WTC11 (cell line): ENCODE results near the gene PTCSC3.

Experiments used
- ARID4B ChIP-seq: sonication (generic); formaldehyde crosslinking; IDR thresholded peaks from 2 replicates; pipeline ENCODE4 v1.8.0; 2023; ENCODE audit warnings: missing genetic modification reagents, mild to moderate bottlenecking, borderline replicate concordance
- ESRRA ChIP-seq: sonication (generic); formaldehyde crosslinking; IDR thresholded peaks from 2 replicates; pipeline ENCODE4 v1.8.1; 2022; ENCODE audit warnings: mild to moderate bottlenecking, missing genetic modification reagents, borderline replicate concordance
- JUN ChIP-seq: sonication (generic); formaldehyde crosslinking; IDR thresholded peaks from 2 replicates; pipeline ENCODE4 v1.8.0; 2023; ENCODE audit warnings: mild to moderate bottlenecking, missing genetic modification reagents
- MAX ChIP-seq: sonication (generic); formaldehyde crosslinking; IDR thresholded peaks from 2 replicates; pipeline ENCODE4 v1.8.0; 2022; ENCODE audit warnings: mild to moderate bottlenecking, missing genetic modification reagents
- PRDM15 ChIP-seq: sonication (generic); formaldehyde crosslinking; IDR thresholded peaks from 2 replicates; pipeline ENCODE4 v1.8.0; 2022; ENCODE audit warnings: missing genetic modification reagents
- PRRX2 ChIP-seq: fragments of 250-450 bp; sonication (Bioruptor Pico); IDR thresholded peaks from 2 replicates; pipeline ENCODE4 v1.8.0; 2021; ENCODE audit warnings: mild to moderate bottlenecking
- SP1 ChIP-seq: sonication (generic); formaldehyde crosslinking; conservative IDR thresholded peaks from 2 replicates; pipeline ENCODE4 v1.8.1; 2022; ENCODE audit warnings: missing genetic modification reagents
- TEAD4 ChIP-seq: sonication (generic); formaldehyde crosslinking; IDR thresholded peaks from 2 replicates; pipeline ENCODE4 v1.8.0; 2022; ENCODE audit warnings: mild to moderate bottlenecking, missing genetic modification reagents
- ZNF138 ChIP-seq: sonication (generic); formaldehyde crosslinking; conservative IDR thresholded peaks from 2 replicates; pipeline ENCODE4 v1.8.1; 2022; ENCODE audit warnings: mild to moderate bottlenecking, moderate library complexity, missing genetic modification reagents
- TF ChIP-seq, protein P1 (sequence below): sonication (generic); formaldehyde crosslinking; IDR thresholded peaks from 2 replicates; pipeline ENCODE4 v1.8.1; 2023; ENCODE audit warnings: mild to moderate bottlenecking, missing genetic modification reagents, moderate library complexity
- TF ChIP-seq, protein P2 (sequence below): fragments of 200-600 bp; IDR thresholded peaks from 2 replicates; pipeline ENCODE4 v1.8.0; 2022; ENCODE audit warnings: antibody characterized with exemption

- TF ChIP-seq JUN (CRISPR knock-in tag): no peak
- no peak for TF ChIP-seq TEAD4 (CRISPR knock-in tag)
- no peak for TF ChIP-seq ZNF138
- no peak for TF ChIP-seq SP1
- no peak for TF ChIP-seq ESRRA (CRISPR knock-in tag)
- TF ChIP-seq PRDM15: no peak
- TF ChIP-seq, protein P1, sequence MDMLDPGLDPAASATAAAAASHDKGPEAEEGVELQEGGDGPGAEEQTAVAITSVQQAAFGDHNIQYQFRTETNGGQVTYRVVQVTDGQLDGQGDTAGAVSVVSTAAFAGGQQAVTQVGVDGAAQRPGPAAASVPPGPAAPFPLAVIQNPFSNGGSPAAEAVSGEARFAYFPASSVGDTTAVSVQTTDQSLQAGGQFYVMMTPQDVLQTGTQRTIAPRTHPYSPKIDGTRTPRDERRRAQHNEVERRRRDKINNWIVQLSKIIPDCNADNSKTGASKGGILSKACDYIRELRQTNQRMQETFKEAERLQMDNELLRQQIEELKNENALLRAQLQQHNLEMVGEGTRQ (CRISPR knock-in tag): no peak
- TF ChIP-seq, protein P2, sequence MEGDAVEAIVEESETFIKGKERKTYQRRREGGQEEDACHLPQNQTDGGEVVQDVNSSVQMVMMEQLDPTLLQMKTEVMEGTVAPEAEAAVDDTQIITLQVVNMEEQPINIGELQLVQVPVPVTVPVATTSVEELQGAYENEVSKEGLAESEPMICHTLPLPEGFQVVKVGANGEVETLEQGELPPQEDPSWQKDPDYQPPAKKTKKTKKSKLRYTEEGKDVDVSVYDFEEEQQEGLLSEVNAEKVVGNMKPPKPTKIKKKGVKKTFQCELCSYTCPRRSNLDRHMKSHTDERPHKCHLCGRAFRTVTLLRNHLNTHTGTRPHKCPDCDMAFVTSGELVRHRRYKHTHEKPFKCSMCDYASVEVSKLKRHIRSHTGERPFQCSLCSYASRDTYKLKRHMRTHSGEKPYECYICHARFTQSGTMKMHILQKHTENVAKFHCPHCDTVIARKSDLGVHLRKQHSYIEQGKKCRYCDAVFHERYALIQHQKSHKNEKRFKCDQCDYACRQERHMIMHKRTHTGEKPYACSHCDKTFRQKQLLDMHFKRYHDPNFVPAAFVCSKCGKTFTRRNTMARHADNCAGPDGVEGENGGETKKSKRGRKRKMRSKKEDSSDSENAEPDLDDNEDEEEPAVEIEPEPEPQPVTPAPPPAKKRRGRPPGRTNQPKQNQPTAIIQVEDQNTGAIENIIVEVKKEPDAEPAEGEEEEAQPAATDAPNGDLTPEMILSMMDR: no peak
- no peak for TF ChIP-seq MAX (CRISPR knock-in tag)
- no peak for TF ChIP-seq PRRX2 (CRISPR knock-in tag)
- TF ChIP-seq ARID4B: no peak
Observed at GRCh38 chr14:36208690-36209278, 32.3 kb upstream of the PTCSC3 start.
